ENCODE results near the gene SREBF1. TPM values are rescaled to one million over a fixed set of nuclear protein-coding genes. Genes with fewer than 3 reads are reported as not detected.

SREBF1 gene
- total RNA-seq, 1 donor from 2014 or later: 132 TPM

GRCh38 chr17:17837966-17838962 lies 1.5 kb upstream of the SREBF1 start:
- peak overlapping the region; percentile 99 for H3K27ac Mint-ChIP-seq (ENCODE audit: unreplicated experiment)
- no peak for DNase-seq (ENCODE audit: low read depth, low spot score)

GRCh38 chr17:17837380-17837821 lies 615 bp upstream of the SREBF1 start:
- no peak for TF ChIP-seq CTCF (conservative IDR thresholded peaks at IDR 0.05)
- Mint-ChIP-seq H3K27ac (ENCODE audit: unreplicated experiment) (peak overlapping the region; percentile 99), H3K36me3 (ENCODE audit: low read depth) (no peaks in the 10 kb centered on the region), H3K9me3 (no peaks in the 10 kb centered on the region), H3K4me3 (peak overlapping the region; percentile 97), H3K27me3 (ENCODE audit: low read depth) (peaks cover 4% of the 10 kb centered on the region), H3K4me1 (peaks cover 64% of the 10 kb centered on the region)
- DNase-seq (ENCODE audit: low read depth, low spot score): no peak

More at GRCh38 chr17:17837966-17838962, 1.5 kb upstream of the SREBF1 start:
- peaks cover 4% of the 10 kb centered on the region for H3K27me3 Mint-ChIP-seq (ENCODE audit: low read depth)
- H3K36me3 Mint-ChIP-seq (ENCODE audit: low read depth): no peaks in the 10 kb centered on the region
- no peaks in the 10 kb centered on the region for H3K9me3 Mint-ChIP-seq
- no peak for TF ChIP-seq CTCF (conservative IDR thresholded peaks at IDR 0.05)
- H3K4me3 Mint-ChIP-seq: peak overlapping the region; percentile 97
- peaks cover 62% of the 10 kb centered on the region for H3K4me1 Mint-ChIP-seq

GRCh38 chr17:17836250-17836817 lies 452 bp downstream of the SREBF1 start:
- H3K4me1 Mint-ChIP-seq: peaks cover 71% of the 10 kb centered on the region
- no peaks in the 10 kb centered on the region for H3K9me3 Mint-ChIP-seq
- no peaks in the 10 kb centered on the region for H3K36me3 Mint-ChIP-seq (ENCODE audit: low read depth)
- peaks cover 4% of the 10 kb centered on the region for H3K27me3 Mint-ChIP-seq (ENCODE audit: low read depth)
- peak; percentile 99 for DNase-seq (ENCODE audit: low read depth, low spot score)
- peak overlapping the region; percentile 97 for H3K4me3 Mint-ChIP-seq
- no peak for TF ChIP-seq CTCF (conservative IDR thresholded peaks at IDR 0.05)
- H3K27ac Mint-ChIP-seq (ENCODE audit: unreplicated experiment): peak overlapping the region; percentile 94

GRCh38 chr17:17835415-17836249 lies 1.2 kb downstream of the SREBF1 start:
- no peak for DNase-seq (ENCODE audit: low read depth, low spot score)
- Mint-ChIP-seq H3K27ac (ENCODE audit: unreplicated experiment) (peak overlapping the region; percentile 94), H3K27me3 (ENCODE audit: low read depth) (peaks cover 4% of the 10 kb centered on the region), H3K36me3 (ENCODE audit: low read depth) (no peaks in the 10 kb centered on the region), H3K9me3 (no peaks in the 10 kb centered on the region), H3K4me3 (peak overlapping the region; percentile 90), H3K4me1 (peaks cover 71% of the 10 kb centered on the region)
- TF ChIP-seq CTCF (conservative IDR thresholded peaks at IDR 0.05): no peak

- no peak for TF ChIP-seq CTCF (conservative IDR thresholded peaks at IDR 0.05)
- peak overlapping the region; percentile 83 for H3K27ac Mint-ChIP-seq (ENCODE audit: unreplicated experiment)
- H3K36me3 Mint-ChIP-seq (ENCODE audit: low read depth): no peaks in the 10 kb centered on the region
- H3K9me3 Mint-ChIP-seq: no peaks in the 10 kb centered on the region
- H3K27me3 Mint-ChIP-seq (ENCODE audit: low read depth): peaks cover 4% of the 10 kb centered on the region
- no peak for DNase-seq (ENCODE audit: low read depth, low spot score)
- peak overlapping the region; percentile 90 for H3K4me3 Mint-ChIP-seq
- H3K4me1 Mint-ChIP-seq: peaks cover 75% of the 10 kb centered on the region
These were observed 1.8 kb downstream of the SREBF1 start for GRCh38 chr17:17834974-17835373.
